Fibroblast of lung (primary cell): Measurements from ENCODE around the gene MAGEA9B. TPM values are rescaled to one million over a fixed set of nuclear protein-coding genes. Genes with fewer than 3 reads are reported as not detected.
"Not testable (repeated sequence)": the region's sequence is repeated elsewhere in the genome, so short reads cannot be mapped to it uniquely, and the experiment has no call there.

Experiments
- DNase-seq, 2 donors: peaks; one replicate each; pipeline versions ENCODE4 v3.0.0 to v3.0.0-alpha.2; 2010; ENCODE audit warnings: low read depth in 2 of 2
- H2AFZ ChIP-seq: 2 replicates; pipeline ENCODE4 v1.5.1; 2012; ENCODE audit warnings: low read length, control low read depth, inconsistent platforms
- H3K27ac ChIP-seq: 2 replicates; pipeline ENCODE4 v1.5.1; 2011; ENCODE audit warnings: low read length, control low read depth; ENCODE audit not compliant: insufficient read depth
- H3K27me3 ChIP-seq: 2 replicates; pipeline ENCODE4 v1.5.1; 2011; ENCODE audit warnings: mild to moderate bottlenecking, low read length; ENCODE audit not compliant: control insufficient read depth, insufficient read depth
- H3K36me3 ChIP-seq: 2 replicates; pipeline ENCODE4 v1.5.1; 2011; ENCODE audit warnings: low read length; ENCODE audit not compliant: control insufficient read depth, insufficient read depth
- H3K4me1 ChIP-seq: 2 replicates; pipeline ENCODE4 v1.5.1; 2011; ENCODE audit warnings: low read length; ENCODE audit not compliant: control insufficient read depth, insufficient read depth; ENCODE audit errors: extremely low read depth
- H3K4me2 ChIP-seq: 2 replicates; pipeline ENCODE4 v1.5.1; 2011; ENCODE audit warnings: low read length, control low read depth; ENCODE audit not compliant: insufficient read depth; ENCODE audit errors: extremely low read depth
- H3K4me3 ChIP-seq, 4 experiments: fragments of 200-600 bp in 1 of 4; sonication (generic) in 1 of 4; replicated peaks in 1 of 4; 2 replicates each; pipeline ENCODE4 v1.5.1; 2011 to 2016; ENCODE audit warnings: low read length in 4 of 4, low read depth in 3 of 4, mild to moderate bottlenecking in 3 of 4, control low read depth in 2 of 4, inconsistent platforms in 1 of 4, mixed read lengths in 1 of 4; ENCODE audit not compliant: insufficient read depth in 1 of 4; ENCODE audit errors: control extremely low read depth in 1 of 4
- H3K79me2 ChIP-seq: 2 replicates; pipeline ENCODE4 v1.5.1; 2012; ENCODE audit warnings: mild to moderate bottlenecking, low read length, inconsistent platforms; ENCODE audit not compliant: control insufficient read depth, insufficient read depth
- H3K9ac ChIP-seq: 2 replicates; pipeline ENCODE4 v1.5.1; 2011; ENCODE audit warnings: mild to moderate bottlenecking, low read length, control low read depth; ENCODE audit not compliant: insufficient read depth
- H3K9me3 ChIP-seq: 2 replicates; pipeline ENCODE4 v1.5.1; 2012; ENCODE audit warnings: low read depth, low read length; ENCODE audit not compliant: control insufficient read depth, insufficient read depth
- H4K20me1 ChIP-seq: 2 replicates; pipeline ENCODE4 v1.5.1; 2011; ENCODE audit warnings: low read length; ENCODE audit not compliant: control insufficient read depth, insufficient read depth; ENCODE audit errors: extremely low read depth
- polyA plus RNA-seq, 2 donors: library from polyadenylated mRNA; depleted of rRNA in 1 of 2; stranded (reverse) in 1 of 2; unstranded in 1 of 2; fragments of >200 nt; gene quantifications; 2 replicates each; pipeline ENCODE4 v1.2.1, GENCODE V29; 2011 to 2012; ENCODE audit warnings: missing spikeins in 1 of 2
- total RNA-seq: library from RNA; depleted of rRNA; stranded (reverse); fragments of >200 nt; gene quantifications from 2 replicates; pipeline ENCODE4 v1.2.1, GENCODE V29; 2014

MAGEA9B gene
- total and polyA plus RNA-seq, 2 donors (not counting 1 experiment from before 2014, with no cell fraction given), result not detected

- H3K4me1 ChIP-seq, H3K9ac ChIP-seq, H3K27me3 ChIP-seq, H3K79me2 ChIP-seq, H3K4me2 ChIP-seq, H2AFZ ChIP-seq, H3K4me3 ChIP-seq, H3K36me3 ChIP-seq, DNase-seq, H3K9me3 ChIP-seq, H4K20me1 ChIP-seq, H3K27ac ChIP-seq: not testable (repeated sequence)
These were observed 11.3 kb upstream of the MAGEA9B start for GRCh38 chrX:149598603-149599002.

- H3K4me2 ChIP-seq, H3K4me1 ChIP-seq, H3K27ac ChIP-seq, H2AFZ ChIP-seq, H3K27me3 ChIP-seq, H3K9ac ChIP-seq, DNase-seq, H3K9me3 ChIP-seq, H3K79me2 ChIP-seq, H4K20me1 ChIP-seq, H3K4me3 ChIP-seq, H3K36me3 ChIP-seq: not testable (repeated sequence)
These were observed 8.7 kb upstream of the MAGEA9B start for GRCh38 chrX:149595943-149596342.

GRCh38 chrX:149595214-149595613 lies 8.0 kb upstream of the MAGEA9B start, which contains the start of gene HSFX2:
Gene HSFX2, minus strand, starts transcription at chrX:149595314. Its CDS starts 614 bp downstream, at chrX:149594700.
- H3K27me3 ChIP-seq, H3K4me1 ChIP-seq, H3K9me3 ChIP-seq, H3K27ac ChIP-seq, H3K79me2 ChIP-seq, H3K36me3 ChIP-seq, H3K4me2 ChIP-seq, DNase-seq, H3K9ac ChIP-seq, H2AFZ ChIP-seq, H4K20me1 ChIP-seq, H3K4me3 ChIP-seq: not testable (repeated sequence)

- not testable (repeated sequence) for H3K79me2 ChIP-seq, H3K27me3 ChIP-seq, H3K9ac ChIP-seq, DNase-seq, H3K9me3 ChIP-seq, H2AFZ ChIP-seq, H3K4me2 ChIP-seq, H3K4me3 ChIP-seq, H3K4me1 ChIP-seq, H3K36me3 ChIP-seq, H3K27ac ChIP-seq, H4K20me1 ChIP-seq
These were observed 3.7 kb upstream of the MAGEA9B start for GRCh38 chrX:149590993-149591392.

- H2AFZ ChIP-seq, H3K36me3 ChIP-seq, H3K4me3 ChIP-seq, H3K79me2 ChIP-seq, H3K9me3 ChIP-seq, H3K4me1 ChIP-seq, H3K4me2 ChIP-seq, H3K27ac ChIP-seq, H3K9ac ChIP-seq, H4K20me1 ChIP-seq, DNase-seq, H3K27me3 ChIP-seq: not testable (repeated sequence)
These were observed 1.6 kb downstream of the MAGEA9B start for GRCh38 chrX:149585631-149586030.

- H3K9me3 ChIP-seq, H3K27ac ChIP-seq, H3K36me3 ChIP-seq, H3K4me2 ChIP-seq, H3K27me3 ChIP-seq, H2AFZ ChIP-seq, H3K4me1 ChIP-seq, H3K9ac ChIP-seq, H3K4me3 ChIP-seq, H4K20me1 ChIP-seq, DNase-seq, H3K79me2 ChIP-seq: not testable (repeated sequence)
These were observed 13.8 kb downstream of the MAGEA9B start for GRCh38 chrX:149573456-149573855.
